Thymus (tissue), 11 donors: ENCODE measurements around the gene AQP5. TPM values are rescaled to one million over a fixed set of nuclear protein-coding genes. Genes with fewer than 3 reads are reported as not detected.

Experiments used
- DNase-seq, 9 donors: peaks; one replicate each; pipeline ENCODE4 v3.0.0-alpha.2; 2013; ENCODE audit warnings: low spot score in 9 of 9, low read depth in 6 of 9, missing footprints in 1 of 9
- H3K27ac ChIP-seq, 2 donors: one replicate each; pipeline ENCODE4 v1.5.1; 2013; ENCODE audit warnings: control low read depth in 1 of 2, low read depth in 1 of 2, low read length in 1 of 2, mild to moderate bottlenecking in 1 of 2, moderate library complexity in 1 of 2
- H3K27me3 ChIP-seq, 2 donors: one replicate each; pipeline ENCODE4 v1.5.1; 2013; ENCODE audit warnings: low read length in 1 of 2; ENCODE audit not compliant: control insufficient read depth in 2 of 2, insufficient read depth in 1 of 2
- H3K36me3 ChIP-seq, 2 donors: one replicate each; pipeline ENCODE4 v1.5.1; 2013; ENCODE audit warnings: low read length in 1 of 2, mild to moderate bottlenecking in 1 of 2, moderate library complexity in 1 of 2; ENCODE audit not compliant: control insufficient read depth in 2 of 2, insufficient read depth in 2 of 2
- H3K4me1 ChIP-seq, 2 donors: one replicate each; pipeline ENCODE4 v1.5.1; 2013; ENCODE audit warnings: low read length in 2 of 2; ENCODE audit not compliant: control insufficient read depth in 2 of 2, insufficient read depth in 2 of 2
- H3K4me3 ChIP-seq, 2 donors: one replicate each; pipeline ENCODE4 v1.5.1; 2013; ENCODE audit warnings: low read length in 2 of 2, control low read depth in 1 of 2, mild to moderate bottlenecking in 1 of 2
- H3K9me3 ChIP-seq, 2 donors: one replicate each; pipeline ENCODE4 v1.5.1; 2013; ENCODE audit warnings: low read length in 1 of 2, mild to moderate bottlenecking in 1 of 2; ENCODE audit not compliant: control insufficient read depth in 2 of 2, insufficient read depth in 1 of 2
- WGBS: extraction: QIAGEN DNeasy Blood & Tissue Kit; methylation state at CpG from one replicate; pipeline ENCODE4 v1.1.7; 2013; 5-methylcytosine and 5-hydroxymethylcytosine counted together
- polyA plus RNA-seq: library from polyadenylated mRNA; stranded (reverse); fragments of 200-250 nt; gene quantifications from one replicate; pipeline ENCODE4 v1.2.3, GENCODE V29; 2013
- total RNA-seq: library from RNA; stranded (reverse); fragments of 120-200 nt; gene quantifications from one replicate; pipeline ENCODE4 v1.2.4, GENCODE V29; 2013
- donor health status: healthy.

The AQP5 gene
- total and polyA plus RNA-seq, 2 donors = 0.09 to 0.37 TPM

DNA sequence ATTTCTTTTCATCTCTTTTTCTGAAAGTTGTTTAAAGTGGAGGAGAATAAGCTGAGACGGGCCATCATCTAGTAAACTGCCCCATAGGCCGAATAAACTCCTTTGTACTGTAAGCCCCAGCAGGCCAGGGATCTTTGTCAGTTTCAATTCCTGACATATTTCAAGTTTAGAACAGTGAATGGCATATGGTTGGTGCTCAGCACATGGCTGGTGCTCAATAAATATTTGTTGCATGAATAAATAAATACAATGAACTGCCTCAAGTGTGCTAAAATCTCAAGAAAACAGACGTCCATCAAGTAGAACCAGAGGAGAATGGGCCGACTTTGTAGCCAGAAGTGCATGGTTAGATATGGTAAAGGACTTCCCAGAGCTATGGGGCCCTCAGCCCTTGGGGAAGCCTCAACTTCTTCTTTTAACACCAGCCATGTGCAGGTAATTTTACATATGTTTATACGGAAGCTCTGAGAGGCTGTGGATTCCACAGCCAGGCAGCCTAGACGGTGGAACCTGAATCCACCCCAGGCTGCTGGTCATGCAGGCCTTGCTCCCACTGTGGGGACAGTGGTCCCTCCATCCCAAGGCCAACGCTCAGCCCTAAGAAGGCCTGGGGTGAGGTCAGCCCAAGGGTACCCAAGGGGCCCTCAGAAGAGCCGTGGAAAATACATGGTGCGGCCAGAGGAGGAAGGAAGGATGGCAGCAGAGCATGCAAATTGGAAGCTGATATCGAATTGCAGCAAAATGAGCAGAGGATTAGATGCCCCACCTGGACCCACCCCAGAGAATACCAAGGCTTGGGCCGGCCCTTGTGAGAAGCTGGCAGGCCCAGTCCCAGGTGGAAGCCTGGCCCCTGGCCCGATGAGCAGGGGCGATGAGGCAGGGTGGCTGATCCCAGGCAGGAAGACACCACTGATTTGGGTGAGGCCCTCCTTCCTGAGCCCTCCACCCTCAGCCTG is 19.8 kb upstream of the AQP5 start:
- H3K27ac ChIP-seq = no peak overlapping the region
- no peak overlapping the region for H3K4me3 ChIP-seq
- WGBS = 93% methylated on average over 13 of the region's 13 CpGs
- DNase-seq = no peak
- no peaks in the 10 kb centered on the region for H3K36me3 ChIP-seq
- peaks cover 2 to 9% of the 10 kb centered on the region in 2 donors for H3K4me1 ChIP-seq
- no peaks in the 10 kb centered on the region for H3K9me3 ChIP-seq
- peaks cover 0 to 11% of the 10 kb centered on the region in 2 donors for H3K27me3 ChIP-seq

DNA sequence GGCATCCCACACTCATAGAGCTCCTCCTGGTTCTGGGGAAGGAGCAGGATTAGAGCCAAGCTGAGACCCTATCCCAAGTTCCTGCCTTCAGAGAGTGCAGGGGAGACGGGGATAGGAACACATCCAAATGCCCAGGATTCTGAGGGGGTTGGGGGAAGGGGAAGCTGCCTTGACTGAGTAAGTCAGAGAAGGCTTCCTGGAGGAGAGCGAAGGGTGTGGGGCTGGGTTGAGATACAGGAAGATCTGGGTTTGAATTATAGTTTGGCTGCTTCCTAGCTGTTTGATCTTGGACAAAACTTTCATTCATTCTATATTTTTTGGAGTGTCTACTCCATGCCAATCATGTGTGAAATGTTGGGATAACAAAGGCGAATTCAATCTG is 19.2 kb upstream of the AQP5 start:
- H3K9me3 ChIP-seq = no peaks in the 10 kb centered on the region
- H3K27ac ChIP-seq = no peak overlapping the region
- H3K27me3 ChIP-seq = peaks cover 0 to 12% of the 10 kb centered on the region in 2 donors
- no peak for DNase-seq
- 97% methylated on average over 3 of the region's 3 CpGs for WGBS
- H3K4me3 ChIP-seq = no peak overlapping the region
- H3K36me3 ChIP-seq = no peaks in the 10 kb centered on the region
- peaks cover 2 to 9% of the 10 kb centered on the region in 2 donors for H3K4me1 ChIP-seq

GRCh38 chr12:49942921-49943624 is 18.6 kb upstream of the AQP5 start:
- Histone ChIP-seq H3K4me3 (no peak overlapping the region), H3K4me1 (peaks cover 2 to 9% of the 10 kb centered on the region in 2 donors), H3K9me3 (no peaks in the 10 kb centered on the region), H3K27me3 (peaks cover 0 to 15% of the 10 kb centered on the region in 2 donors), H3K27ac (no peak overlapping the region), H3K36me3 (no peaks in the 10 kb centered on the region)
- no peak for DNase-seq
- 90% methylated on average over 14 of the region's 14 CpGs for WGBS

DNA sequence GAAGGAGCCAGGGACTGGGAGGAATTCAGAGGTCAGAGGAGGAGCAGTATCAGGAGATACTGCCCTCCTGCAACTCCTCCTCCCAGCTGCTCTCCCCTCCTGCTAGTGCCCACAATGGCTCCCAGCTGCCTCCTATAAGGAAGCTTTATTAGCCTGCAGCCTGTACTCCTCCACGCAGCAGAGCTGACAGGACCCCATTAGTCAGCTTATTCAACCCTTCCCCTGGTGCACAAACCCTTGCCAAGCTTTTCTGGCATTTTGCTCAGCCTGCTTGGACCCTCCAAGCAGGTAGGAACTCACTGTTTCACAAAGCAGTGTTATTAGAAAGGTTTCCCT is 18.1 kb upstream of the AQP5 start:
- Histone ChIP-seq H3K27me3 (peaks cover 0 to 17% of the 10 kb centered on the region in 2 donors), H3K9me3 (no peaks in the 10 kb centered on the region), H3K4me3 (no peak overlapping the region), H3K4me1 (peaks cover 2 to 9% of the 10 kb centered on the region in 2 donors), H3K36me3 (no peaks in the 10 kb centered on the region), H3K27ac (no peak overlapping the region)
- no peak for DNase-seq
- WGBS = 96% methylated on average over 1 of the region's 1 CpG

GRCh38 chr12:49944046-49944445 is 17.6 kb upstream of the AQP5 start:
- DNase-seq = no peak

DNA sequence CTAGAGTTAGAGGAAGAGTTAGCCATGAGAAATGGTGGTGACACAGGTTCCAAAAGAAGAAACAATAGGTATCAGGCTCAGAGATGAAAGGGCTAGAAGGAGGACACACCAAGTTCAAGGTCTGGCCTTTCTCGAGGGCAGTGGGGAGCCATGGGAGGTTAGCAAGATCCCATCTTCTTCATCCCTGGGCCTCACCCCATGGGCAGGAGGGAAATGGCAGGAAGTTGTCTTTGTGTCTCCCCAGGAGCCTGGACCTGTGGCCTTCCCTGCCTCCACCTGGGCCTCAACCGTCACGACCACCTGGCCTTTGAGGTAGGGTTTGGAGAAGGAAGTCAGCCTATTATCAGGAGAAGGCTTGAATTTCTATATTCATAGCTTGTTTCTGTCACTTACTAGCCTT is 17.0 kb upstream of the AQP5 start:
- Histone ChIP-seq H3K27me3 (peaks cover 0 to 24% of the 10 kb centered on the region in 2 donors), H3K36me3 (no peaks in the 10 kb centered on the region), H3K4me1 (peaks cover 2 to 9% of the 10 kb centered on the region in 2 donors), H3K4me3 (no peak overlapping the region), H3K27ac (no peak overlapping the region), H3K9me3 (no peaks in the 10 kb centered on the region)
- no peak for DNase-seq
- WGBS = 82% methylated on average over 3 of the region's 3 CpGs

More at GRCh38 chr12:49944046-49944445, 17.6 kb upstream of the AQP5 start:
- H3K4me3 ChIP-seq = no peak overlapping the region
- no peak overlapping the region for H3K27ac ChIP-seq
- H3K9me3 ChIP-seq = no peaks in the 10 kb centered on the region
- peaks cover 0 to 19% of the 10 kb centered on the region in 2 donors for H3K27me3 ChIP-seq
- WGBS = 99% methylated on average over 5 of the region's 5 CpGs
- H3K4me1 ChIP-seq = peaks cover 2 to 9% of the 10 kb centered on the region in 2 donors
- H3K36me3 ChIP-seq = no peaks in the 10 kb centered on the region

GRCh38 chr12:49945394-49946080 is 16.1 kb upstream of the AQP5 start:
- H3K9me3 ChIP-seq = no peaks in the 10 kb centered on the region
- peaks cover 2 to 9% of the 10 kb centered on the region in 2 donors for H3K4me1 ChIP-seq
- H3K27me3 ChIP-seq = peaks cover 0 to 31% of the 10 kb centered on the region in 2 donors
- peak overlapping the region; percentile 22 to 39 for H3K4me3 ChIP-seq
- peak overlapping the region in 1 of 2 donors; percentile 20 for H3K27ac ChIP-seq
- H3K36me3 ChIP-seq = no peaks in the 10 kb centered on the region
- 15% methylated on average over 28 of the region's 28 CpGs for WGBS
- DNase-seq = peak; percentile 61 to 87 (median 71)

- 92% methylated on average over 9 of the region's 9 CpGs for WGBS
- Histone ChIP-seq H3K27ac (no peak overlapping the region), H3K27me3 (peaks cover 0 to 37% of the 10 kb centered on the region in 2 donors), H3K9me3 (no peaks in the 10 kb centered on the region), H3K4me3 (no peak overlapping the region), H3K36me3 (no peaks in the 10 kb centered on the region), H3K4me1 (peaks cover 2 to 9% of the 10 kb centered on the region in 2 donors)
- DNase-seq = peak in 1 of 9 donors; percentile 19
These were observed 15.6 kb upstream of the AQP5 start for GRCh38 chr12:49946086-49946485.
